ENCODE data around the gene THEM4. TPM values are rescaled to one million over a fixed set of nuclear protein-coding genes. Genes with fewer than 3 reads are reported as not detected.

Gene THEM4
- total and polyA plus RNA-seq, 10 donors = 10.1 to 46.3 (median 15.5) TPM

GRCh38 chr1:151897991-151898431, 11.3 kb downstream of the THEM4 start:
- intact Hi-C loops (cut with DNase I; ENCODE audit: low total_unique reads) = no loop called here
- peaks cover 0 to 26% (median 7%) of the 10 kb centered on the region in 6 donors for H3K4me1 ChIP-seq
- peak overlapping the region in 4 of 8 donors; percentile 38 to 79 (median 62) for H3K27ac ChIP-seq
- H3K4me3 ChIP-seq = peak overlapping the region in 1 of 8 donors; percentile 35
- TF ChIP-seq POLR2A (IDR thresholded peaks at IDR 0.05) (no peak), POLR2AphosphoS5 (IDR thresholded peaks at IDR 0.05) (no peak)
- TF ChIP-seq, protein P1, sequence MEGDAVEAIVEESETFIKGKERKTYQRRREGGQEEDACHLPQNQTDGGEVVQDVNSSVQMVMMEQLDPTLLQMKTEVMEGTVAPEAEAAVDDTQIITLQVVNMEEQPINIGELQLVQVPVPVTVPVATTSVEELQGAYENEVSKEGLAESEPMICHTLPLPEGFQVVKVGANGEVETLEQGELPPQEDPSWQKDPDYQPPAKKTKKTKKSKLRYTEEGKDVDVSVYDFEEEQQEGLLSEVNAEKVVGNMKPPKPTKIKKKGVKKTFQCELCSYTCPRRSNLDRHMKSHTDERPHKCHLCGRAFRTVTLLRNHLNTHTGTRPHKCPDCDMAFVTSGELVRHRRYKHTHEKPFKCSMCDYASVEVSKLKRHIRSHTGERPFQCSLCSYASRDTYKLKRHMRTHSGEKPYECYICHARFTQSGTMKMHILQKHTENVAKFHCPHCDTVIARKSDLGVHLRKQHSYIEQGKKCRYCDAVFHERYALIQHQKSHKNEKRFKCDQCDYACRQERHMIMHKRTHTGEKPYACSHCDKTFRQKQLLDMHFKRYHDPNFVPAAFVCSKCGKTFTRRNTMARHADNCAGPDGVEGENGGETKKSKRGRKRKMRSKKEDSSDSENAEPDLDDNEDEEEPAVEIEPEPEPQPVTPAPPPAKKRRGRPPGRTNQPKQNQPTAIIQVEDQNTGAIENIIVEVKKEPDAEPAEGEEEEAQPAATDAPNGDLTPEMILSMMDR (IDR thresholded peaks at IDR 0.05 in 8 of 11, conservative IDR thresholded peaks at IDR 0.05 in 3 of 11) = no peak
- 50 to 71% (median 64%) methylated on average over 9 to 10 of the region's 10 CpGs for WGBS, 5 donors
- H3K27me3 ChIP-seq (replicated peaks in 1 of 7) = no peaks in the 10 kb centered on the region
- peaks cover 0 to 37% (median 19%) of the 10 kb centered on the region in 6 donors for H3K36me3 ChIP-seq
- H3K9me3 ChIP-seq = peaks cover 5 to 35% (median 29%) of the 10 kb centered on the region in 8 donors
- DNase-seq = no peak

- H3K27ac ChIP-seq = no peak overlapping the region
These were observed 16.0 kb downstream of the THEM4 start for GRCh38 chr1:151893176-151893924.

DNA sequence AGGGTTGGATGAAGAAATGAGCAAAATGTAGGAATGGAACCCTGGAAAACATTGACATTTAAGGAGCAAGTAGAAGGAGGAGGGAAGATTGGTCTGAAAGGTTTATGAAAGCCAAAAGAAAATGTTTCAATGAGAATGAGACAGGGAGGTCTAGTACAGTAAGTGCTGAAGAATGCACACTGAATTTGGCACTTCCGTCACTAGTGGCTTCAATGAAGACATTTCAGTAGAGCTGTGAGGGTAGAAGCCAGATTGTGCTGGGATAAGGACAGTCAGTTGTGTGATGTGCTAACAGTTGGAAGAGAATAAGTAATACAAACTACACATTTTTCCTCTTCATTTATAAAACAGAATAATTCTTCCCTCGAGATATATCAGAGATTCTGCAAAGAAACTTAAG, 17.1 kb downstream of the THEM4 start:
- peaks cover 0 to 68% (median 38%) of the 10 kb centered on the region in 6 donors for H3K36me3 ChIP-seq
- DNase-seq = no peak
- H3K4me3 ChIP-seq = no peak overlapping the region
- H3K27ac ChIP-seq = no peak overlapping the region
- H3K9me3 ChIP-seq = no peaks in the 10 kb centered on the region
- intact Hi-C loops (cut with DNase I; ENCODE audit: low total_unique reads) = no loop called here
- H3K27me3 ChIP-seq (replicated peaks in 1 of 7) = no peaks in the 10 kb centered on the region
- TF ChIP-seq POLR2A (IDR thresholded peaks at IDR 0.05) (no peak), POLR2AphosphoS5 (IDR thresholded peaks at IDR 0.05) (no peak)
- TF ChIP-seq, protein P1 (IDR thresholded peaks at IDR 0.05 in 8 of 11, conservative IDR thresholded peaks at IDR 0.05 in 3 of 11) = no peak
- H3K4me1 ChIP-seq = peaks cover 0 to 3% (median 0%) of the 10 kb centered on the region in 6 donors
- 91 to 95% (median 93%) methylated on average over 2 of the region's 2 CpGs for WGBS, 5 donors

More at GRCh38 chr1:151893176-151893924, 16.0 kb downstream of the THEM4 start:
- TF ChIP-seq POLR2A (IDR thresholded peaks at IDR 0.05) (no peak), POLR2AphosphoS5 (IDR thresholded peaks at IDR 0.05) (no peak)
- TF ChIP-seq, protein P1 (IDR thresholded peaks at IDR 0.05 in 8 of 11, conservative IDR thresholded peaks at IDR 0.05 in 3 of 11) = no peak
- H3K4me3 ChIP-seq = no peak overlapping the region
- intact Hi-C loops (cut with DNase I; ENCODE audit: low total_unique reads) = no loop called here
- H3K4me1 ChIP-seq = peaks cover 0 to 15% (median 2%) of the 10 kb centered on the region in 6 donors
- H3K27me3 ChIP-seq (replicated peaks in 1 of 7) = no peaks in the 10 kb centered on the region
- WGBS, 5 donors = 89 to 97% (median 94%) methylated on average over 9 of the region's 9 CpGs
- peaks cover 0 to 59% (median 31%) of the 10 kb centered on the region in 6 donors for H3K36me3 ChIP-seq
- no peak for DNase-seq
- H3K9me3 ChIP-seq = no peaks in the 10 kb centered on the region

DNA sequence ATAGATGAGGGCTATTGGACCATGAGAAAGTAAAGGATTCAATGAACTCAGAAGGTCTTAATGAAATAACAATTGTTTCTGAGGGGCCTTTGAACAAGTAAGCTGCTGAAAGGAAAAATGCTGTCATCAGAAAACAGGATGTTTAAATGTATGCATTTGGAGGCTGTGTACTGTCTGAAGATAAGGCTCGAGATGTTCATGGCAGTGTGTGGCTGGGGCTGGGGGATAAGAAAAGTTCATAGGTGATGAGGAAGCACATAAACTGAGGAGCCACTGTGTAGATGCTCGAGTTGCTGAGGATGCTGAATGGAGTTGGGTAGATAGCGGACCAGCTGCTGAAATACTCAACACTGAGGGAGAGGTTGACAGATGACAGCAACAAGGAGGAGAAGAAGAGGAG, 17.8 kb downstream of the THEM4 start:
- TF ChIP-seq POLR2A (IDR thresholded peaks at IDR 0.05) (no peak), POLR2AphosphoS5 (IDR thresholded peaks at IDR 0.05) (no peak)
- TF ChIP-seq, protein P1 (IDR thresholded peaks at IDR 0.05 in 8 of 11, conservative IDR thresholded peaks at IDR 0.05 in 3 of 11) = no peak
- Histone ChIP-seq H3K27me3 (replicated peaks in 1 of 7) (no peaks in the 10 kb centered on the region), H3K9me3 (peaks cover 0 to 4% (median 0%) of the 10 kb centered on the region in 8 donors), H3K4me1 (no peaks in the 10 kb centered on the region), H3K36me3 (peaks cover 0 to 74% (median 38%) of the 10 kb centered on the region in 6 donors), H3K4me3 (no peak overlapping the region), H3K27ac (no peak overlapping the region)
- intact Hi-C loops (cut with DNase I; ENCODE audit: low total_unique reads) = no loop called here
- 69 to 84% (median 80%) methylated on average over 3 of the region's 3 CpGs for WGBS, 5 donors
- DNase-seq = no peak
